HepG2 (cell line): ENCODE data around the gene SGCD. TPM values are rescaled to one million over a fixed set of nuclear protein-coding genes. Genes with fewer than 3 reads are reported as not detected.

ENCODE experiments used
- ATAC-seq: fragments of 200-7000 bp; cut with Tn5 transposase; 3 replicates; pipeline ENCODE4 v1.9.1; 2020; ENCODE audit warnings: mild to moderate bottlenecking, moderate library complexity
- BruUV-seq: library from RNA; stranded (reverse); fragments of 400-500 nt; replicated peaks from 2 replicates; lab custom pipeline; 2021; lab: Mats Ljungman, UMichigan
- CTCF ChIA-PET: fragments of 300-600 bp; formaldehyde crosslinking; extraction: SDS; loops from one replicate; lab custom pipeline; 2021; ENCODE audit warnings: low total read pairs, inconsistent platforms, low intra/inter-chr PET ratio; lab: Yijun Ruan, JAX
- POLR2A ChIA-PET: fragments of 350-600 bp; sonication (Branson Sonifier 250); formaldehyde crosslinking; loops from one replicate; lab custom pipeline; 2020; ENCODE audit warnings: antibody characterized with exemption, inconsistent platforms; lab: Yijun Ruan, JAX
- DNase-seq: peaks from one replicate; pipeline ENCODE4 v3.0.0-alpha.2; 2015; ENCODE audit warnings: low spot score
- FAIRE-seq: peaks from 3 replicates; lab custom pipeline; 2011; peaks lifted over from hg19 to GRCh38; lab: Jason Lieb, UNC
- H2AFZ ChIP-seq: one replicate; pipeline ENCODE4 v1.6.1; 2011; ENCODE audit warnings: low read length, inconsistent platforms
- H3K27ac ChIP-seq: fragments of 300-600 bp; 3 replicates; pipeline ENCODE4 v1.8.0; 2011; ENCODE audit warnings: mixed run types, mild to moderate bottlenecking, mixed read lengths, low read length, inconsistent platforms; ENCODE audit not compliant: insufficient read depth; ENCODE audit errors: extremely low read length
- H3K27me3 ChIP-seq, 2 experiments: fragments of 200-600 bp in 1 of 2; 2 replicates in 1 of 2; 3 replicates in 1 of 2; pipeline versions ENCODE4 v1.6.0 to v1.8.0; 2011; ENCODE audit warnings: low read length in 2 of 2, mild to moderate bottlenecking in 2 of 2, moderate library complexity in 2 of 2, inconsistent platforms in 1 of 2; ENCODE audit not compliant: insufficient read depth in 2 of 2, control insufficient read depth in 1 of 2
- H3K36me3 ChIP-seq, 2 experiments: fragments of 200-600 bp in 1 of 2; replicated peaks in 1 of 2; 2 replicates in 1 of 2; 3 replicates in 1 of 2; pipeline versions ENCODE4 v1.5.1 to v1.8.0; 2011; ENCODE audit warnings: low read length in 2 of 2, inconsistent platforms in 1 of 2; ENCODE audit not compliant: insufficient read depth in 2 of 2, control insufficient read depth in 1 of 2
- H3K4me1 ChIP-seq: 2 replicates; pipeline ENCODE4 v1.5.1; 2012; ENCODE audit warnings: low read length, inconsistent platforms; ENCODE audit not compliant: insufficient read depth
- H3K4me2 ChIP-seq: 2 replicates; pipeline ENCODE4 v1.6.0; 2011; ENCODE audit warnings: low read depth, low read length, inconsistent platforms
- H3K4me3 ChIP-seq, 3 experiments: fragments of 200-600 bp in 1 of 3; sonication (generic), shearing (Covaris generic) in 1 of 3; replicated peaks in 1 of 3; 2 replicates each; pipeline ENCODE4 v1.5.1; 2011 to 2016; ENCODE audit warnings: low read length in 3 of 3, inconsistent platforms in 2 of 3, low read depth in 2 of 3, mild to moderate bottlenecking in 2 of 3, control low read depth in 1 of 3, mixed read lengths in 1 of 3; ENCODE audit not compliant: insufficient read depth in 1 of 3
- H3K79me2 ChIP-seq: one replicate; pipeline ENCODE4 v1.6.1; 2011; ENCODE audit warnings: low read length, inconsistent platforms; ENCODE audit not compliant: insufficient read depth
- H3K9ac ChIP-seq: 2 replicates; pipeline ENCODE4 v1.6.0; 2011; ENCODE audit warnings: mild to moderate bottlenecking, low read depth, low read length, inconsistent platforms; ENCODE audit not compliant: insufficient read depth
- H3K9me3 ChIP-seq: 2 replicates; pipeline ENCODE4 v1.5.1; 2012; ENCODE audit warnings: mild to moderate bottlenecking, low read length
- H4K20me1 ChIP-seq: 2 replicates; pipeline ENCODE4 v1.6.0; 2011; ENCODE audit warnings: inconsistent platforms, mild to moderate bottlenecking, low read length, moderate library complexity; ENCODE audit not compliant: insufficient read depth
- ATF2 ChIP-seq: sonication (generic); formaldehyde crosslinking; IDR thresholded peaks from 2 replicates; pipeline ENCODE4 v1.4.0; 2020; ENCODE audit warnings: missing genetic modification reagents
- BRD4 ChIP-seq: sonication (generic); formaldehyde crosslinking; IDR thresholded peaks from 2 replicates; pipeline ENCODE4 v1.4.0; 2020; ENCODE audit warnings: missing genetic modification reagents
- JUNB ChIP-seq: sonication (generic); formaldehyde crosslinking; IDR thresholded peaks from 2 replicates; pipeline ENCODE4 v1.8.0; 2022; ENCODE audit warnings: missing genetic modification reagents, mild to moderate bottlenecking, borderline replicate concordance
- KDM2A ChIP-seq: sonication (generic); formaldehyde crosslinking; IDR thresholded peaks from 2 replicates; pipeline ENCODE4 v1.4.0; 2020; ENCODE audit warnings: low read depth, missing genetic modification reagents, borderline replicate concordance
- MAFG ChIP-seq: sonication (generic); formaldehyde crosslinking; IDR thresholded peaks from 2 replicates; pipeline ENCODE4 v1.5.1; 2020; ENCODE audit warnings: mild to moderate bottlenecking, missing genetic modification reagents
- PHB2 ChIP-seq: fragments of 450-650 bp; IDR thresholded peaks from 2 replicates; pipeline ENCODE4 v1.6.1; 2018; ENCODE audit not compliant: partially characterized antibody
- RBFOX2 ChIP-seq: fragments of 200-400 bp; formaldehyde crosslinking; IDR thresholded peaks from 2 replicates; pipeline ENCODE4 v1.6.1; 2017; ENCODE audit warnings: low read depth, mild to moderate bottlenecking, low read length
- ZNF280B ChIP-seq: sonication (generic); formaldehyde crosslinking; IDR thresholded peaks from 2 replicates; pipeline ENCODE4 v1.5.0; 2020; ENCODE audit warnings: missing genetic modification reagents, mild to moderate bottlenecking, borderline replicate concordance
- ZNF572 ChIP-seq: sonication (generic); formaldehyde crosslinking; IDR thresholded peaks from 2 replicates; pipeline ENCODE4 v1.5.1; 2020; ENCODE audit warnings: mild to moderate bottlenecking, missing genetic modification reagents
- ZNF792 ChIP-seq: IDR thresholded peaks from 2 replicates; pipeline ENCODE4 v1.6.1; 2016
- ZNF850 ChIP-seq: sonication (generic); formaldehyde crosslinking; conservative IDR thresholded peaks from 2 replicates; pipeline ENCODE4 v1.9.0; 2021; ENCODE audit warnings: mild to moderate bottlenecking, missing genetic modification reagents
- WGBS: methylation state at CpG from one replicate; pipeline ENCODE4 v1.1.6; 2017; ENCODE audit warnings: low lambda C conversion rate; 5-methylcytosine and 5-hydroxymethylcytosine counted together
- in situ Hi-C: cut with HindIII; loops from 2 replicates; pipeline ENCODE4 v1.10.0; 2017; ENCODE audit warnings: low pct_unique_long_range_greater_than_20kb; ENCODE audit not compliant: extremely low pct_ligation_motif_present
- intact Hi-C: fragments of 100-400 bp; cut with micrococcal nuclease; formaldehyde crosslinking; loops from one replicate; pipeline ENCODE4 v1.10.0; 2022; ENCODE audit not compliant: unreplicated experiment
- polyA plus RNA-seq, 8 experiments: library from polyadenylated mRNA; depleted of rRNA in 3 of 8; stranded (reverse) in 7 of 8; unstranded in 1 of 8; fragments of >200 nt; fragmentation: Illumina TruSeq in 4 of 8; extraction: Trizol in 4 of 8; gene quantifications; 2 replicates each; pipeline versions ENCODE4 v1.2.1 to v1.2.3, GENCODE V29; 2011 to 2016; ENCODE audit warnings: low read depth in 4 of 8, missing spikeins in 1 of 8, mixed read lengths in 1 of 8; ENCODE audit not compliant: insufficient read depth in 1 of 8
- total RNA-seq, 5 experiments: library from RNA; depleted of rRNA; stranded (reverse); fragments of >200 nt; fragmentation: Illumina TruSeq; extraction: Trizol; gene quantifications; 2 replicates each; pipeline ENCODE4 v1.2.3, GENCODE V29; 2016; ENCODE audit warnings: low read depth in 1 of 5
- TF ChIP-seq, protein P1 (sequence below): sonication (generic); formaldehyde crosslinking; IDR thresholded peaks from 2 replicates; pipeline ENCODE4 v1.5.1; 2020; ENCODE audit warnings: mild to moderate bottlenecking, missing genetic modification reagents, borderline replicate concordance

Gene SGCD
- total and polyA plus RNA-seq, 2 of the 13 experiments (the other 11 are each of a cell fraction or from before 2014, with no cell fraction given): not detected

DNA sequence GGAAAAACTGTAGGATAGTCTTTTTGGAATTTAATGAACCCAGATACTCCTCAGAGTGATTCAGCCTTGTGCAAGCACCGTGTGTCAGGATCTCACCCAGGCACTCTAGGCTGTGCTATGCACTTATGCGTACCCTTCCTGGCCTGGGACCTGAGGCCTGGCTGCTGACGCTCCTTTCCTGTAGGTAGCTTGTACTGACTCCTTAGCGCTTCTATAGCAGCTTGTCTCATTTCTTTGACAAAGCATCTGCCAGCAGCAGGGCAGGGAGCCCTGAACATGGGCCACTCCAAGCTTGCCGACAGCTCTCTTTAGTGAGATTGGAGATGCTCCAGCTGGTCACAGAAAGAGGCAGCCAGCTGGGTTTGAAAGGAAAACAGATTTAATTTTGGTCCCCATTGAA, 147.3 kb downstream of the SGCD start:
- Histone ChIP-seq H2AFZ (no peak overlapping the region), H3K4me2 (no peak overlapping the region), H3K9ac (no peak overlapping the region), H3K4me3 (no peak overlapping the region), H3K79me2 (no peaks in the 10 kb centered on the region), H3K27me3 (no peaks in the 10 kb centered on the region), H3K9me3 (no peaks in the 10 kb centered on the region), H3K36me3 (no peaks in the 10 kb centered on the region), H3K27ac (no peak overlapping the region), H4K20me1 (no peaks in the 10 kb centered on the region), H3K4me1 (no peaks in the 10 kb centered on the region)
- ATAC-seq: no peak
- in situ Hi-C loops: no loop called here
- FAIRE-seq: no peak
- BruUV-seq: no TSS peak
- no peak for DNase-seq
- TF ChIP-seq ZNF280B: no peak
- no peak for TF ChIP-seq PHB2
- no peak for TF ChIP-seq JUNB
- no peak for TF ChIP-seq ATF2 (CRISPR knock-in tag)
- no peak for TF ChIP-seq KDM2A (CRISPR knock-in tag)
- no peak for TF ChIP-seq ZNF792
- TF ChIP-seq RBFOX2: no peak
- TF ChIP-seq, protein P1, sequence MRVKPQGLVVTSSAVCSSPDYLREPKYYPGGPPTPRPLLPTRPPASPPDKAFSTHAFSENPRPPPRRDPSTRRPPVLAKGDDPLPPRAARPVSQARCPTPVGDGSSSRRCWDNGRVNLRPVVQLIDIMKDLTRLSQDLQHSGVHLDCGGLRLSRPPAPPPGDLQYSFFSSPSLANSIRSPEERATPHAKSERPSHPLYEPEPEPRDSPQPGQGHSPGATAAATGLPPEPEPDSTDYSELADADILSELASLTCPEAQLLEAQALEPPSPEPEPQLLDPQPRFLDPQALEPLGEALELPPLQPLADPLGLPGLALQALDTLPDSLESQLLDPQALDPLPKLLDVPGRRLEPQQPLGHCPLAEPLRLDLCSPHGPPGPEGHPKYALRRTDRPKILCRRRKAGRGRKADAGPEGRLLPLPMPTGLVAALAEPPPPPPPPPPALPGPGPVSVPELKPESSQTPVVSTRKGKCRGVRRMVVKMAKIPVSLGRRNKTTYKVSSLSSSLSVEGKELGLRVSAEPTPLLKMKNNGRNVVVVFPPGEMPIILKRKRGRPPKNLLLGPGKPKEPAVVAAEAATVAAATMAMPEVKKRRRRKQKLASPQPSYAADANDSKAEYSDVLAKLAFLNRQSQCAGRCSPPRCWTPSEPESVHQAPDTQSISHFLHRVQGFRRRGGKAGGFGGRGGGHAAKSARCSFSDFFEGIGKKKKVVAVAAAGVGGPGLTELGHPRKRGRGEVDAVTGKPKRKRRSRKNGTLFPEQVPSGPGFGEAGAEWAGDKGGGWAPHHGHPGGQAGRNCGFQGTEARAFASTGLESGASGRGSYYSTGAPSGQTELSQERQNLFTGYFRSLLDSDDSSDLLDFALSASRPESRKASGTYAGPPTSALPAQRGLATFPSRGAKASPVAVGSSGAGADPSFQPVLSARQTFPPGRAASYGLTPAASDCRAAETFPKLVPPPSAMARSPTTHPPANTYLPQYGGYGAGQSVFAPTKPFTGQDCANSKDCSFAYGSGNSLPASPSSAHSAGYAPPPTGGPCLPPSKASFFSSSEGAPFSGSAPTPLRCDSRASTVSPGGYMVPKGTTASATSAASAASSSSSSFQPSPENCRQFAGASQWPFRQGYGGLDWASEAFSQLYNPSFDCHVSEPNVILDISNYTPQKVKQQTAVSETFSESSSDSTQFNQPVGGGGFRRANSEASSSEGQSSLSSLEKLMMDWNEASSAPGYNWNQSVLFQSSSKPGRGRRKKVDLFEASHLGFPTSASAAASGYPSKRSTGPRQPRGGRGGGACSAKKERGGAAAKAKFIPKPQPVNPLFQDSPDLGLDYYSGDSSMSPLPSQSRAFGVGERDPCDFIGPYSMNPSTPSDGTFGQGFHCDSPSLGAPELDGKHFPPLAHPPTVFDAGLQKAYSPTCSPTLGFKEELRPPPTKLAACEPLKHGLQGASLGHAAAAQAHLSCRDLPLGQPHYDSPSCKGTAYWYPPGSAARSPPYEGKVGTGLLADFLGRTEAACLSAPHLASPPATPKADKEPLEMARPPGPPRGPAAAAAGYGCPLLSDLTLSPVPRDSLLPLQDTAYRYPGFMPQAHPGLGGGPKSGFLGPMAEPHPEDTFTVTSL (CRISPR knock-in tag): no peak
- TF ChIP-seq ZNF572 (CRISPR knock-in tag): no peak
- no peak for TF ChIP-seq BRD4 (CRISPR knock-in tag)
- no peak for TF ChIP-seq ZNF850 (CRISPR knock-in tag)
- no peak for TF ChIP-seq MAFG (CRISPR knock-in tag)
- ChIA-PET POLR2A (no interaction called here), CTCF (no interaction called here)
- 0% methylated on average over 2 of the region's 5 CpGs for WGBS
- intact Hi-C loops: no loop called here
